Coronary artery (tissue), 2 donors: ENCODE data around the gene SELENOS.
A peak's percentile ranks its signal among the peaks of the same experiment; 100 is the strongest.

Source experiments
- DNase-seq: peaks from one replicate; pipeline ENCODE4 v3.0.0-alpha.2; 2017; ENCODE audit warnings: low spot score
- H3K27ac ChIP-seq, 2 donors: fragments of 200-600 bp; sonication (generic); one replicate each; pipeline ENCODE4 v1.5.1; 2016 to 2019
- H3K4me3 ChIP-seq: fragments of 200-600 bp; sonication (generic); 2 replicates; pipeline ENCODE4 v1.5.1; 2016; ENCODE audit warnings: mild to moderate bottlenecking, moderate library complexity
- CTCF ChIP-seq: fragments of 200-600 bp; sonication (generic); IDR thresholded peaks from one replicate; pipeline ENCODE4 v1.5.1; 2019; ENCODE audit warnings: antibody characterized with exemption

SELENOS gene

GRCh38 chr15:101277038-101277822 lies at the start of gene SELENOS:
Gene SELENOS (minus strand): TSS chr15:101277485. CDS start chr15:101277417, 68 bp downstream.
- Histone ChIP-seq H3K4me3 (peak within 1 kb of the TSS; percentile 83), H3K27ac (peak within 1 kb of the TSS; percentile 86 to 96)
- DNase-seq = peak; percentile 92
- TF ChIP-seq CTCF = no peak

GRCh38 chr15:101326462-101327146 lies 49.3 kb upstream of the SELENOS start:
- Histone ChIP-seq H3K27ac (no peak overlapping the region), H3K4me3 (no peak overlapping the region)
- TF ChIP-seq CTCF = no peak
- no peak for DNase-seq

GRCh38 chr15:101326026-101326315 lies 48.7 kb upstream of the SELENOS start:
- no peak for TF ChIP-seq CTCF
- Histone ChIP-seq H3K4me3 (no peak overlapping the region), H3K27ac (no peak overlapping the region)
- DNase-seq = no peak

GRCh38 chr15:101325263-101326025 lies 48.2 kb upstream of the SELENOS start:
- Histone ChIP-seq H3K27ac (no peak overlapping the region), H3K4me3 (no peak overlapping the region)
- peak; percentile 65 for DNase-seq
- TF ChIP-seq CTCF = no peak

- Histone ChIP-seq H3K4me3 (no peak overlapping the region), H3K27ac (no peak overlapping the region)
- no peak for TF ChIP-seq CTCF
- no peak for DNase-seq
Measured at GRCh38 chr15:101324524-101325177, 47.4 kb upstream of the SELENOS start.

GRCh38 chr15:101323793-101324523 lies 46.7 kb upstream of the SELENOS start:
- no peak overlapping the region for H3K27ac ChIP-seq
- H3K4me3 ChIP-seq = no peak overlapping the region
- no peak for DNase-seq
- no peak for TF ChIP-seq CTCF
